ENCODE data around the gene HPS1.

DNA sequence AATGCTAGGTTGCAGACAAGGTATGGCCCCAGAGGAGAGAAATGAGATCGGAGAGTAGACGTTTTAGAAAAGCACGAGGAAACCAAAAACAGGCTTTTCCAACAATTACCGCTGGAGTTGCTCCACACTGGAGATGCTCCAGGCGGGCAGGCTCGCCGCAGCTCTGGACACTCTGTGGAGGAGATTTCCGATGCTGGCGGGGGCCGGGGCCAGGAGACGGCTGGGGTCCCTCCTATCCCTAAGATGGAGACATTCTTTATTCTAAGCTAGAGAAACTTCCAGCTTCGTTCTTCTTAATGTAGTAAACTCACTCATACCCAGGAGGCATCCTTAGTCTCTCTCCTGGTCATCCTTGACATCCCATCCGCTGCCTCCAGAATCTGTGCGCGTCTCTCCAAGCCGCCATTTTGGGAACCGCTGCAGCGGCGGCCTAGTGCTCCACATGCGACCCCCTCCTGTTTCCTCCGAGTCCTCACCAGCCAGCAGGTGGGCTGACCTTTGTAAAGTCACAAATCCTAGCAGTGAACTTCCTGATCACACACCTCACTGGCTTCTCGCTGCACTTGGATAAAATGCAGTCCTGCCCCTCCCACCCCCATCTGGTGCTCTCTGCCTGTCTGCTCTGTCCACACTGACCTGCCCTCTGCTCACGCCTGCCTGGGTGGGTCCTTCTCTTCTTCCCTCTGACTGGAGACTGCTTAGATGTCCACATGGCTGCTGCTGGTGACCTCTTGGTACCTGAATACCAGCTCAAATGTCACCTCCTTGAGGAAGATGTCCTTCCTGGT, 43.6 kb downstream of the HPS1 start:
- TF ChIP-seq CTCF (IDR thresholded peaks at IDR 0.05; ENCODE audit: low read depth, low read length, poor library complexity, severe bottlenecking) = no peak
- no peak for TF ChIP-seq EZH2phosphoT487 (IDR thresholded peaks at IDR 0.05; ENCODE audit: borderline replicate concordance, low read length)

All from DOHH2 (cell line).